ENCODE results near the gene MUC5B.

- TF ChIP-seq, protein P1, sequence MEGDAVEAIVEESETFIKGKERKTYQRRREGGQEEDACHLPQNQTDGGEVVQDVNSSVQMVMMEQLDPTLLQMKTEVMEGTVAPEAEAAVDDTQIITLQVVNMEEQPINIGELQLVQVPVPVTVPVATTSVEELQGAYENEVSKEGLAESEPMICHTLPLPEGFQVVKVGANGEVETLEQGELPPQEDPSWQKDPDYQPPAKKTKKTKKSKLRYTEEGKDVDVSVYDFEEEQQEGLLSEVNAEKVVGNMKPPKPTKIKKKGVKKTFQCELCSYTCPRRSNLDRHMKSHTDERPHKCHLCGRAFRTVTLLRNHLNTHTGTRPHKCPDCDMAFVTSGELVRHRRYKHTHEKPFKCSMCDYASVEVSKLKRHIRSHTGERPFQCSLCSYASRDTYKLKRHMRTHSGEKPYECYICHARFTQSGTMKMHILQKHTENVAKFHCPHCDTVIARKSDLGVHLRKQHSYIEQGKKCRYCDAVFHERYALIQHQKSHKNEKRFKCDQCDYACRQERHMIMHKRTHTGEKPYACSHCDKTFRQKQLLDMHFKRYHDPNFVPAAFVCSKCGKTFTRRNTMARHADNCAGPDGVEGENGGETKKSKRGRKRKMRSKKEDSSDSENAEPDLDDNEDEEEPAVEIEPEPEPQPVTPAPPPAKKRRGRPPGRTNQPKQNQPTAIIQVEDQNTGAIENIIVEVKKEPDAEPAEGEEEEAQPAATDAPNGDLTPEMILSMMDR (IDR thresholded peaks at IDR 0.05), result no peak
- no peak for TF ChIP-seq POLR2A (IDR thresholded peaks at IDR 0.05)
Observed at GRCh38 chr11:1233351-1234053, 10.6 kb downstream of the MUC5B start.
